HFFc6 (cell line): ENCODE measurements around the gene ANLN. TPM values are rescaled to one million over a fixed set of nuclear protein-coding genes. Genes with fewer than 3 reads are reported as not detected.
A peak's percentile ranks its signal among the peaks of the same experiment; 100 is the strongest.

Source experiments
- DNase-seq: peaks from one replicate; pipeline ENCODE4 v3.0.0-alpha.2; 2018
- H3K27ac Mint-ChIP-seq: 2 replicates; pipeline ENCODE4 v1.8.0; 2020; ENCODE audit warnings: mild to moderate bottlenecking, mixed read lengths
- H3K27me3 Mint-ChIP-seq: 2 replicates; pipeline ENCODE4 v1.8.0; 2021; ENCODE audit warnings: mild to moderate bottlenecking, moderate library complexity, mixed read lengths; ENCODE audit not compliant: insufficient read depth
- H3K36me3 Mint-ChIP-seq: 2 replicates; pipeline ENCODE4 v1.8.0; 2021; ENCODE audit warnings: low read depth, mixed read lengths
- H3K4me1 Mint-ChIP-seq: 2 replicates; pipeline ENCODE4 v1.8.0; 2020; ENCODE audit warnings: low read depth, mixed read lengths
- H3K4me3 Mint-ChIP-seq: 2 replicates; pipeline ENCODE4 v1.8.0; 2020; ENCODE audit warnings: mild to moderate bottlenecking, moderate library complexity, mixed read lengths
- H3K9me3 Mint-ChIP-seq: 2 replicates; pipeline ENCODE4 v1.8.0; 2020; ENCODE audit warnings: mild to moderate bottlenecking, mixed read lengths
- total RNA-seq, 6 experiments: library from RNA; stranded (reverse); fragmentation: NEBNext Ultra II Directional; extraction: Animal tissue kit (Norgen Biotek cat#: 25700); gene quantifications; 2 replicates in 1 of 6; 3 replicates in 5 of 6; pipeline ENCODE4 v1.2.3, GENCODE V29; 2021
- TF ChIP-seq, protein P1 (sequence below): fragments of 200-600 bp; sonication (generic); IDR thresholded peaks from 2 replicates; pipeline ENCODE4 v1.5.0; 2021; ENCODE audit warnings: antibody characterized with exemption, mild to moderate bottlenecking

ANLN gene
- total RNA-seq, 6 experiments from 2014 or later: 109 to 291 (median 233) TPM

DNA sequence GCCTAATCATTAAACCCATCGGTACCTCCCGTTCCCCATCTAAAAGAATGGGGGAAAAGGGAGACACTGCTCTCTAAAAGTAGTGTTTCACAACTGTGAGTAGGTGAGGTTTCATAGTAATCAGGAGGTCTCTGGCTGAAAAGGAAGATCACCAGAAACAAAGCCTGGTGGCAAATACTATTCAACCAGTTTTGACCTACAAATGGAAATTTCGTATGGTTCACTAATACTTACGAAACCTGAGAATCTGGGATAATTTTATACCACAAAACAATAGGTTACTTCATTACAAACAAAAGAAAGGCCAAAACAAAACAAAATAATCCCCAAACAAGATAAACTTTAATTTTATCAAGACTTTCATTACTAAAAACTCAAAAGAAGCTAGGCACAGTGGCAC lies 28.4 kb upstream of the ANLN start:
- TF ChIP-seq, protein P1, sequence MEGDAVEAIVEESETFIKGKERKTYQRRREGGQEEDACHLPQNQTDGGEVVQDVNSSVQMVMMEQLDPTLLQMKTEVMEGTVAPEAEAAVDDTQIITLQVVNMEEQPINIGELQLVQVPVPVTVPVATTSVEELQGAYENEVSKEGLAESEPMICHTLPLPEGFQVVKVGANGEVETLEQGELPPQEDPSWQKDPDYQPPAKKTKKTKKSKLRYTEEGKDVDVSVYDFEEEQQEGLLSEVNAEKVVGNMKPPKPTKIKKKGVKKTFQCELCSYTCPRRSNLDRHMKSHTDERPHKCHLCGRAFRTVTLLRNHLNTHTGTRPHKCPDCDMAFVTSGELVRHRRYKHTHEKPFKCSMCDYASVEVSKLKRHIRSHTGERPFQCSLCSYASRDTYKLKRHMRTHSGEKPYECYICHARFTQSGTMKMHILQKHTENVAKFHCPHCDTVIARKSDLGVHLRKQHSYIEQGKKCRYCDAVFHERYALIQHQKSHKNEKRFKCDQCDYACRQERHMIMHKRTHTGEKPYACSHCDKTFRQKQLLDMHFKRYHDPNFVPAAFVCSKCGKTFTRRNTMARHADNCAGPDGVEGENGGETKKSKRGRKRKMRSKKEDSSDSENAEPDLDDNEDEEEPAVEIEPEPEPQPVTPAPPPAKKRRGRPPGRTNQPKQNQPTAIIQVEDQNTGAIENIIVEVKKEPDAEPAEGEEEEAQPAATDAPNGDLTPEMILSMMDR: no peak
- Mint-ChIP-seq H3K27me3 (peaks cover 4% of the 10 kb centered on the region), H3K4me1 (peaks cover 7% of the 10 kb centered on the region; the same call in 1 of the 2 replicates), H3K9me3 (no peaks in the 10 kb centered on the region), H3K27ac (no peak overlapping the region), H3K36me3 (no peaks in the 10 kb centered on the region), H3K4me3 (no peak overlapping the region)
- no peak for DNase-seq

DNA sequence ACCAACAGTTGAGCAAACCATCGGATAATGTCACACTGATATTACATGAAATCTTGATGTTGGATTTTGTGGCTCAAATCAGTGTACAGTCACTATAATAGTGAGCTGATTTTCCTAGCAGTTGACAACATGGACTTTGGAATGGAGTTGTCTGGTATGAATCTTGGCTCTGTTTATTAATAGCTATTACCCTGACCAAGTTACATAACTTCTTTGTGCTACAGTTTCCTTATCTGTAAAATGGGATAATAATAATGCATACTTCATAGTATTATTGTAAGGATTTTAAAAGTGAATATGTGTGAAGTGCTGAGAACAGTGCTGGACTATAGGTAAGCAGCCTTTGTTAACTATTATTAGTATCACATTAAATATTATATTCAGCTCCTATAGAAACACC lies 26.1 kb upstream of the ANLN start:
- TF ChIP-seq, protein P1: no peak
- Mint-ChIP-seq H3K36me3 (no peaks in the 10 kb centered on the region), H3K4me1 (peaks cover 11% of the 10 kb centered on the region; the same call in 1 of the 2 replicates), H3K9me3 (no peaks in the 10 kb centered on the region), H3K27me3 (peaks cover 4% of the 10 kb centered on the region), H3K4me3 (no peak overlapping the region), H3K27ac (no peak overlapping the region)
- no peak for DNase-seq

DNA sequence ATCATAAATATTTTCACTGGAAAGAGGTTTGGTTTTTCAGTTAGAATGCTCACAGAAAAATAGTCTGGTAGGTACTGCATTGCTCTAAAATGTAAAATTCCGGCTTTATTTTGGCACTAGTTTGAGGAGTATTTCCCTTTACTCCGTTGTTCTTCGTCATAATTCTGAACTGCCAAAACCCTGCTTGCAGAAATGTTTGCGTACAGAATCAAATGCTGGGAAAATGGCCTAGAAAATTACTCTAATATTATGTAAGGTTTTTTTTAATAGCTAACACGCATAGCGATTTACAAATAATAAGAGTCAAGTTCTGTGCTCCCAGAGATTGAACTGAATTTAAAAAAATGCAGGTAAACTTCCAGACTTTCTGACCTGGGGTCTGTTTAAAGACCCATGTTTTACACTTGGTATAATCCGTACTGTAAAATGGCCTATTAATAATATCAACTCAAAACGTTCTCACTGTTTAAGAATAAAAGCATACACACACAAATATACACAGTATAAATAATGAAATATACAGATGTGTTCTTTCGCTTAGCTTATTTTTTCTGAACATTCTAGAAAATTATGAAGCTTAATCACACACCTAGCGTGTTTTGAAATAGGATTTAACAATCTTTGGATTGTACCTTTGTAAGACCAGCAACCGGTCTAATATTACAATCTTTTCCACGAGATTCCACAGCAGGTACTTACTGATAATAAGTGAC lies 23.5 kb upstream of the ANLN start:
- Mint-ChIP-seq H3K27me3 (peaks cover 7% of the 10 kb centered on the region), H3K4me3 (peak overlapping the region; percentile 86), H3K27ac (peak overlapping the region; percentile 63), H3K4me1 (peaks cover 8% of the 10 kb centered on the region), H3K9me3 (no peaks in the 10 kb centered on the region), H3K36me3 (no peaks in the 10 kb centered on the region)
- no peak for DNase-seq
- TF ChIP-seq, protein P1: no peak

DNA sequence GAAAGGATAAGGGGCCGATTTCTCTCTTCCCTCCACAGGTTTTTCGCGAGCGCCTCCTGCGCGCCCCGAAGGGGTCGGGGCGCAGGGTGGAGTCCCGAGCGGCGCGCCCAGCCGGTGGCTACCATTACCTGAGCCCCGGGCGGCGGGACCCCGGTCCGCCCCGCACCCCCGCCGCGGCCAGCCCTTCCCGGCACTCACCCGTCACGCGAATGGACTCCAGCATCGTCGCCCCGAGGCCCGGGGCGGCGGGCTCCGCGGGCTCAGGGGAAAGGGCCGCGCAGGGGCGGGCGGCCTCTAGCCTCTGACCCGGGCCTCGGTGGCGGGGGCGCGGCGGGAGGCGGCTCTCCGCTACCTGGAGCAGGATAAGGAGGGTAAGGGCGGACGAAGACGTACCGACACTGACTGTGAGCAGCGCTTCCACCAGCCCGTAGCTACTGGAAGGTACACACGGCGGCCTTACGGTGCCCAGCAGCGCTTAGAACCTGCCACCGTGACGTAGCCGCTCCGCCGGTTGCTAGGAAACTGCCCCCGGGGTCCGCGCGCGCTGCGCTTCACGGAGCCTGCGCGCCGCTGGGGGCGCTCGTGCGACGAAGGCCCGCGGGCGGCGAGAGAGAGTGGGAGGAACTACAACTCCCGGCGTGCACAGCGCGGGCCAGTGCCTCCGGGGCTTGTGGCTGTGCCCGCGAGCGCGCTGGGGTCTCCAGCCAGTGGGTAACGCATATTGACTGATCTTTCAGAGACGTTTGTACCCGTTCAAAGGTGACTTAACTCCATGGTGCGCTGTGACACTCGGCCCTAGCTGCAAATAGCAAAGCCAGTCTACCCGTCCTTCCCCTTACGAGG lies 22.7 kb upstream of the ANLN start:
- H3K27ac Mint-ChIP-seq: peak overlapping the region; percentile 63
- H3K4me3 Mint-ChIP-seq: peak overlapping the region; percentile 94
- peaks cover 15% of the 10 kb centered on the region for H3K4me1 Mint-ChIP-seq

DNA sequence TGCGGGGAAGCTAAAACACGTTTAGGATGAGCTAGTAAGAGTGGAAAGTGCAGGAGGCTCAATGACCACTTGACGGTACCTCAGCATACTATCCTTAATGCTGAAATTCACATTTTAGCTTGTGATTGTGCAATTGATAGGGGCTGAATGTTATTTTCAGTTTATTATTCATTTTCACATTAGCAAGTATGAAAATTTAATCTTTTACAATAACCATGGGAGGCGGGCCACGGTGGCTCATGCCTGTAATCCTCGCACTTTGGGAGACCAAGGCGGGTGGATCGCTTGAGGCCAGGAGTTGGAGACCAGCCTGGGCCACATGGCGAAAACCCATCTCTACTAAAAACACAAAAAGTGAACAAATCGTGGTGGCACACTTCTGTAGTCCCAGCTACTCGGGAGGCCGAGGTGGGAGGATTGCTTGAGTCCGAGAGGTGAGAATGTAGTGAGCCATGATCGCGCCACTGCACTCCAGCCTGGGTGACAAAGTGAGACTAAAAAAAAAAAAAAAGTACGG lies 22.0 kb upstream of the ANLN start:
- H3K4me3 Mint-ChIP-seq: peak overlapping the region; percentile 94
- no peaks in the 10 kb centered on the region for H3K36me3 Mint-ChIP-seq
- peaks cover 6% of the 10 kb centered on the region for H3K27me3 Mint-ChIP-seq
- H3K4me1 Mint-ChIP-seq: peaks cover 22% of the 10 kb centered on the region
- H3K9me3 Mint-ChIP-seq: no peaks in the 10 kb centered on the region
- no peak for DNase-seq
- TF ChIP-seq, protein P1: no peak
- no peak overlapping the region for H3K27ac Mint-ChIP-seq

More for the DNA sequence above, 22.7 kb upstream of the ANLN start:
- Mint-ChIP-seq H3K27me3 (peaks cover 7% of the 10 kb centered on the region), H3K36me3 (no peaks in the 10 kb centered on the region), H3K9me3 (no peaks in the 10 kb centered on the region)
- TF ChIP-seq, protein P1: peak; percentile 93
- peak; percentile 71 for DNase-seq
